ENCODE measurements around the gene IER3. TPM values are rescaled to one million over a fixed set of nuclear protein-coding genes. Genes with fewer than 3 reads are reported as not detected.

Gene IER3
- total and polyA plus RNA-seq, 2 of the 13 experiments (the other 11 are each of a cell fraction or from before 2014, with no cell fraction given): 51.1 to 131 TPM

DNA sequence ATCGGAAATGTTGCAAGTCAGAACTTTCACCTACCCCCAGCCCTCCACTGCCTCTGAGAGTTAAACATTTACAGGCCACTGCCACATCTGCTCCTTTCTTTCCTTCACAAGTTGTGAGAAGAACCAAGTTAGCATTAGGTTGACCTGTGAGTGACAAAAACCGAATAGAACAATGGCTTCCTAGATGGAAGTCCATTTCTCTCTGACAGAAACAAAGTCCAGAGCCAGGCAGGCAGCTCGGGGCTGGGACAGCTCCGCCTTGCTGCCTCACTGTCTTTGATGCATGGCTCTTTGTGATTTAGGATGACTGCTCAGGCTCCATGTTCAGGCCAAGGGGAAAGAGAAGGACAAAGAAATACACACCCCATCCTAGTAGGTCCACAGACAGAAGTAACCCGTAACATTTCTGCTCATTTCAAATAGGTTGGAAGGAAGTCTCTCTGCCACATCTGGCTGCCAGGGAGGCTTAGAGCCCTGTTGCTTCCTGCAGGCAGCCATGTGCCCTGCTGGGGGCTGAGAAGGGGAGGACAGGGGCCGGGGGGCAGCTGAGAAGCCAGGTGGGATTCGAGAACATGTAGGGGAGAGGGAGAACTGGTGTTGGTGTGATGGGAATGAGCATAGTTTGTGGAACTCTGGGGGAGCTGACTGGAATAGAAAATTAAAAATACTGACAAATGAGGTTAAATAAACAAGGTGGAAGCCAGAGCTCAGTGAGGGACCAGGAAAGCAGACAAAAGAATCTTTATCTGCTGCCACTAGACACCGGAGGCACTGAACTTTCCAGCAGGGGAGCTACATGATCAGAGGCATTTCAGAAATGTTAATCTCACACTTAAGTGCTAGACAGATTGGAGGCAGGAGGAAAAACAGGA lies 19.5 kb upstream of the IER3 start (continued):
- peak; percentile 67 for TF ChIP-seq POGK (CRISPR knock-in tag; conservative IDR thresholded peaks at IDR 0.05)
- no peak for TF ChIP-seq PAX8 (CRISPR knock-in tag; IDR thresholded peaks at IDR 0.05; ENCODE audit: borderline replicate concordance)
- no peak; the same call in 2 of the 3 replicates for TF ChIP-seq MXI1 (IDR thresholded peaks at IDR 0.05; ENCODE audit: borderline replicate concordance, low read depth, low read length)
- peak; percentile 76 for TF ChIP-seq SMAD3 (CRISPR knock-in tag; IDR thresholded peaks at IDR 0.05)
- TF ChIP-seq ZNF619 (CRISPR knock-in tag; IDR thresholded peaks at IDR 0.05): 0 out of 2 replicates have a peak, but pooled peaks have one; percentile 13
- 0 out of 2 replicates have a peak, but pooled peaks have one; percentile 71 for TF ChIP-seq ZNF430 (CRISPR knock-in tag; IDR thresholded peaks at IDR 0.05)
- peak; percentile 84; the same call in 1 of the 2 replicates for TF ChIP-seq ZNF747 (CRISPR knock-in tag; IDR thresholded peaks at IDR 0.05; ENCODE audit: borderline replicate concordance)
- peak; percentile 97 for TF ChIP-seq FOXP4 (CRISPR knock-in tag; IDR thresholded peaks at IDR 0.05)
- peak; percentile 64; the same call in 1 of the 2 replicates for TF ChIP-seq ZNF607 (CRISPR knock-in tag; IDR thresholded peaks at IDR 0.05; ENCODE audit: borderline replicate concordance)
- peak; percentile 48; the same call in 1 of the 2 replicates for TF ChIP-seq ZFY (CRISPR knock-in tag; IDR thresholded peaks at IDR 0.05)
- no peak; the same call in 1 of the 2 replicates for TF ChIP-seq KLF15 (CRISPR knock-in tag; IDR thresholded peaks at IDR 0.05; ENCODE audit: borderline replicate concordance)
- TF ChIP-seq RELA (CRISPR knock-in tag; IDR thresholded peaks at IDR 0.05): peak; percentile 34; the same call in 1 of the 2 replicates
- TF ChIP-seq, protein P1, sequence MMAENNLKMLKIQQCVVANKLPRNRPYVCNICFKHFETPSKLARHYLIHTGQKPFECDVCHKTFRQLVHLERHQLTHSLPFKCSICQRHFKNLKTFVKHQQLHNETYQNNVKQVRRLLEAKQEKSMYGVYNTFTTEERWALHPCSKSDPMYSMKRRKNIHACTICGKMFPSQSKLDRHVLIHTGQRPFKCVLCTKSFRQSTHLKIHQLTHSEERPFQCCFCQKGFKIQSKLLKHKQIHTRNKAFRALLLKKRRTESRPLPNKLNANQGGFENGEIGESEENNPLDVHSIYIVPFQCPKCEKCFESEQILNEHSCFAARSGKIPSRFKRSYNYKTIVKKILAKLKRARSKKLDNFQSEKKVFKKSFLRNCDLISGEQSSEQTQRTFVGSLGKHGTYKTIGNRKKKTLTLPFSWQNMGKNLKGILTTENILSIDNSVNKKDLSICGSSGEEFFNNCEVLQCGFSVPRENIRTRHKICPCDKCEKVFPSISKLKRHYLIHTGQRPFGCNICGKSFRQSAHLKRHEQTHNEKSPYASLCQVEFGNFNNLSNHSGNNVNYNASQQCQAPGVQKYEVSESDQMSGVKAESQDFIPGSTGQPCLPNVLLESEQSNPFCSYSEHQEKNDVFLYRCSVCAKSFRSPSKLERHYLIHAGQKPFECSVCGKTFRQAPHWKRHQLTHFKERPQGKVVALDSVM (CRISPR knock-in tag; IDR thresholded peaks at IDR 0.05): peak; percentile 68
- peak; percentile 85; the same call in 1 of the 2 replicates for TF ChIP-seq ZNF350 (CRISPR knock-in tag; IDR thresholded peaks at IDR 0.05; ENCODE audit: borderline replicate concordance, low read depth)
- no peak for TF ChIP-seq ESRRA (CRISPR knock-in tag; IDR thresholded peaks at IDR 0.05; ENCODE audit: low read depth)
- peak; percentile 97 for TF ChIP-seq ZNF501 (CRISPR knock-in tag; IDR thresholded peaks at IDR 0.05)
- peak; percentile 92; the same call in 1 of the 2 replicates for TF ChIP-seq ZNF788 (CRISPR knock-in tag; IDR thresholded peaks at IDR 0.05; ENCODE audit: borderline replicate concordance)
- peak; percentile 56 for TF ChIP-seq KLF6 (CRISPR knock-in tag; IDR thresholded peaks at IDR 0.05)
- peak; percentile 45; the same call in 1 of the 2 replicates for TF ChIP-seq KMT2B (CRISPR knock-in tag; IDR thresholded peaks at IDR 0.05)
